ENCODE measurements around the gene IMPDH2. TPM values are rescaled to one million over a fixed set of nuclear protein-coding genes. Genes with fewer than 3 reads are reported as not detected.

The IMPDH2 gene
- total RNA-seq, 4 donors from 2014 or later, result 25.1 to 106 (median 72.7) TPM

DNA sequence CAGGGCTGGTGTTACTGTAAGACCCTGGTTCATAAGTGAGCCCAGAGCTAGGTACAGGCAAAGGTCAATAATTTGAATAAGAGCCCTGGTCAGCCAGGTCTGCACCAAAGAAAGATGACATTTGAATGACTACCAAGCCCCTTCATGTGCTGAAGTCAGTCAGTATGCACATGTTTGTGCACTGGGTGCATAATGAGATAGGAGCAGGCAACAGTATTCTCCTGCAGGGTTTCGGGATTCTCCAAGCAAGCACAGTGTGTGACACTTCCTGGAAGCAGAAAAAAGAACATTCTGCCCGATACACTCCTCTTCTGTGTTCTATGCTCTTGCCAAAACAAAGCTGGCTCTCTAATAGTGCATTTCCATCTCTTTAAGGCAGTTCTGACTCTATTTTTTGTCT is 5.5 kb upstream of the IMPDH2 start:
- WGBS, 2 donors (ENCODE audit: low coverage in 1 of 2), result 89% methylated on average over 2 of the region's 2 CpGs; no CpG with 5 or more reads in 1 of the 2 donors
- in situ Hi-C loops (cut with MboI; ENCODE audit: low pct_ligation_motif_present in 1 of 4, low pct_unique_long_range_greater_than_20kb in 1 of 4, low sequenced_read_pairs in 3 of 4), result no loop called here
- no peak for TF ChIP-seq POLR2A (IDR thresholded peaks at IDR 0.05)
- Histone ChIP-seq H3K36me3 (peaks cover 0 to 38% (median 8%) of the 10 kb centered on the region in 4 donors), H3K9me3 (no peaks in the 10 kb centered on the region), H3K27ac (no peak overlapping the region), H3K4me3 (no peak overlapping the region), H3K27me3 (no peaks in the 10 kb centered on the region), H3K4me1 (peaks cover 0 to 3% (median under 1%) of the 10 kb centered on the region in 4 donors)
- intact Hi-C loops (cut with DNase I; ENCODE audit: low total_unique reads), result no loop called here
- no peak for DNase-seq

DNA sequence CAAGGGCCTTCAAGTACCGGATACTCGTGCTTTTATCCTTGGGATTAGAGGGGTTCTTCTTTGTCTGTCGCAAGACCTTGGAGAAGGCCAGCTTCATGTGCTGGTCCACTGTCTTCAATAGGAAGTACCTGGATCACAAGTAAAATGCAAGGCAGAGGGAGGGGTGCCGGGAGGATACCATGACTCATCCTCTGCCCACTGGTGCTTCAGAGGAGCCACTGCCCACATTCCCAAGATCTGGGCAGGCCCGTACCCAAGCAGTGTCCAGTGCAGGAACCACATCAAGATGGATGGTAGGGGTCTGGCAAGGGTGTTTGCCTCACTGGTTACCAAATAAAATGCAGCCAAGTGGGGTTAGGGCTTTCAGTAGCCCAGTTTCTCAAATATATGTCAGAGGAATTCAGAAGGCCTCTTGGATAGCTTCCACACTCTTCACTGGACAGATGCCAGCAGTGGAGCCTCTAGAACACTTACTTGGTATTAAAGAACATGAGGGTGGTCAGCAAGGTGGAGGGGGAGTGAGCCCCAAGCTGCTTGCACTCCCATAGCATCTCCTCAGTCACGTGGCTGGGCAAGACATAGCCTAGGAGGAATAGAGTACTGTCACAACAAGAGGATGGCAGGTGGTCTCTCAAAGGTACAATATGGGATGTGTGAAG is 3.6 kb upstream of the IMPDH2 start:
- no peaks in the 10 kb centered on the region for H3K9me3 ChIP-seq
- peaks cover 0 to 28% (median 8%) of the 10 kb centered on the region in 4 donors for H3K36me3 ChIP-seq
- WGBS, 2 donors (ENCODE audit: low coverage in 1 of 2), result 94% methylated on average over 6 of the region's 6 CpGs; no CpG with 5 or more reads in 1 of the 2 donors

DNA sequence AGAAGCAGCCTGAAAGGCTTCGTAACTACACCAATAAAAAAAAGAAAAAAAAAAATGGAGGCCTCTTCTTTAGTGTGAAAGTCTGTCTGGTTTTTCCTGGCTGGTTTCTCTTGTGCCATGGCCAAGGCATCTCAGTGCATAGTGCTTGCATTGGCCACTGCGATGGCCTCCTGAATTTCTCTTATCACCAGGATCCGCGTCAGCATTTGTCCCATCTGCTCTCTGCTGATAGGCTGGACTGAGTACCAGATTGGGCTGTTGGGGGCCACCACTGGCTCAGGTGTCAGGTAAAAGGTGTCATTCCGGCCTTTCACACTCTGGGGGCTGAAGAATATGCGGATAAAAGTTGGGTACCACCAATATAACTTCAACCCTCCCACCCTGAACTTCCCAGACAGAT is 1.1 kb upstream of the IMPDH2 start:
- 90% methylated on average over 6 of the region's 6 CpGs; no CpG with 5 or more reads in 1 of the 2 donors for WGBS, 2 donors (ENCODE audit: low coverage in 1 of 2)
- no peaks in the 10 kb centered on the region for H3K9me3 ChIP-seq

More for the DNA sequence above, 3.6 kb upstream of the IMPDH2 start:
- in situ Hi-C loops (cut with MboI; ENCODE audit: low pct_ligation_motif_present in 1 of 4, low pct_unique_long_range_greater_than_20kb in 1 of 4, low sequenced_read_pairs in 3 of 4), result no loop called here
- Histone ChIP-seq H3K4me1 (peaks cover 10 to 17% (median 14%) of the 10 kb centered on the region in 4 donors), H3K4me3 (no peak overlapping the region), H3K27ac (no peak overlapping the region), H3K27me3 (no peaks in the 10 kb centered on the region)
- intact Hi-C loops (cut with DNase I; ENCODE audit: low total_unique reads), result no loop called here
- DNase-seq, result no peak
- TF ChIP-seq, protein P1, sequence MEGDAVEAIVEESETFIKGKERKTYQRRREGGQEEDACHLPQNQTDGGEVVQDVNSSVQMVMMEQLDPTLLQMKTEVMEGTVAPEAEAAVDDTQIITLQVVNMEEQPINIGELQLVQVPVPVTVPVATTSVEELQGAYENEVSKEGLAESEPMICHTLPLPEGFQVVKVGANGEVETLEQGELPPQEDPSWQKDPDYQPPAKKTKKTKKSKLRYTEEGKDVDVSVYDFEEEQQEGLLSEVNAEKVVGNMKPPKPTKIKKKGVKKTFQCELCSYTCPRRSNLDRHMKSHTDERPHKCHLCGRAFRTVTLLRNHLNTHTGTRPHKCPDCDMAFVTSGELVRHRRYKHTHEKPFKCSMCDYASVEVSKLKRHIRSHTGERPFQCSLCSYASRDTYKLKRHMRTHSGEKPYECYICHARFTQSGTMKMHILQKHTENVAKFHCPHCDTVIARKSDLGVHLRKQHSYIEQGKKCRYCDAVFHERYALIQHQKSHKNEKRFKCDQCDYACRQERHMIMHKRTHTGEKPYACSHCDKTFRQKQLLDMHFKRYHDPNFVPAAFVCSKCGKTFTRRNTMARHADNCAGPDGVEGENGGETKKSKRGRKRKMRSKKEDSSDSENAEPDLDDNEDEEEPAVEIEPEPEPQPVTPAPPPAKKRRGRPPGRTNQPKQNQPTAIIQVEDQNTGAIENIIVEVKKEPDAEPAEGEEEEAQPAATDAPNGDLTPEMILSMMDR (IDR thresholded peaks at IDR 0.05), result no peak
- TF ChIP-seq EP300 (IDR thresholded peaks at IDR 0.05; ENCODE audit: low read depth) (no peak), POLR2A (IDR thresholded peaks at IDR 0.05) (no peak), POLR2AphosphoS5 (IDR thresholded peaks at IDR 0.05) (no peak)

DNA sequence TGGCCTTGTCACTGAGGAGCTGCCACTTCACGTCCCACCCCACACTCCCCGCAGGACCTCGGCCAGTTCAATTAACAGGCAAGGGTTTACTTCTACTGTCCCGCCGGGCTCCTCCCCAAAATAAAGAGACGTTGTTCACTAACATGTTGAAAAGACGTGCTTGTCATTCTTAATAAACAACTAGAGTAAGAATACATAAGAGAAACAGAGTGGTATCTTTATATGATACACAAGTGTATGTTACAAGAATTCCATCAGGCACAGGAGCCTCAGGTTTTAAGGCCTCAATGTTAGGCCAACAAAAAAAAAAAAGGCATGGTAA is 326 bp upstream of the IMPDH2 start:
- no peaks in the 10 kb centered on the region for H3K27me3 ChIP-seq
- no peaks in the 10 kb centered on the region for H3K9me3 ChIP-seq
- intact Hi-C loops (cut with DNase I; ENCODE audit: low total_unique reads), result no loop called here
- TF ChIP-seq, protein P1 (IDR thresholded peaks at IDR 0.05), result no peak
- TF ChIP-seq POLR2A (IDR thresholded peaks at IDR 0.05) (no peak), POLR2AphosphoS5 (IDR thresholded peaks at IDR 0.05) (no peak), EP300 (IDR thresholded peaks at IDR 0.05; ENCODE audit: low read depth) (no peak)
- DNase-seq, result no peak
- H3K27ac ChIP-seq, result peak overlapping the region; percentile 89 to 96 (median 92)
- 1% methylated on average over 7 of the region's 7 CpGs; no CpG with 5 or more reads in 1 of the 2 donors for WGBS, 2 donors (ENCODE audit: low coverage in 1 of 2)
- H3K4me1 ChIP-seq, result peaks cover 10 to 21% (median 15%) of the 10 kb centered on the region in 4 donors
- H3K4me3 ChIP-seq, result peak overlapping the region in 3 of 4 donors; percentile 38 to 64 (median 60)
- peaks cover 0 to 32% (median 12%) of the 10 kb centered on the region in 4 donors for H3K36me3 ChIP-seq
- in situ Hi-C loops (cut with MboI; ENCODE audit: low pct_ligation_motif_present in 1 of 4, low pct_unique_long_range_greater_than_20kb in 1 of 4, low sequenced_read_pairs in 3 of 4), result no loop called here

More for the DNA sequence above, 1.1 kb upstream of the IMPDH2 start:
- Histone ChIP-seq H3K4me1 (peaks cover 10 to 18% (median 15%) of the 10 kb centered on the region in 4 donors), H3K4me3 (no peak overlapping the region), H3K27ac (peak overlapping the region in 1 of 4 donors; percentile 94), H3K36me3 (peaks cover 0 to 24% (median 12%) of the 10 kb centered on the region in 4 donors), H3K27me3 (no peaks in the 10 kb centered on the region)
- no peak for DNase-seq
- in situ Hi-C loops (cut with MboI; ENCODE audit: low pct_ligation_motif_present in 1 of 4, low pct_unique_long_range_greater_than_20kb in 1 of 4, low sequenced_read_pairs in 3 of 4), result no loop called here
- TF ChIP-seq, protein P1 (IDR thresholded peaks at IDR 0.05), result no peak
- TF ChIP-seq POLR2A (IDR thresholded peaks at IDR 0.05), result no peak
- TF ChIP-seq POLR2AphosphoS5 (IDR thresholded peaks at IDR 0.05), result no peak
- intact Hi-C loops (cut with DNase I; ENCODE audit: low total_unique reads), result no loop called here

Data from transverse colon (tissue), 4 donors.